ENCODE measurements around the gene DHX16. TPM values are rescaled to one million over a fixed set of nuclear protein-coding genes. Genes with fewer than 3 reads are reported as not detected.

DHX16 gene
- total and polyA plus RNA-seq, 9 of the 15 experiments (the other 6 are each of a cell fraction or from before 2014, with no cell fraction given): 14.6 to 66.1 (median 47.5) TPM

DNA sequence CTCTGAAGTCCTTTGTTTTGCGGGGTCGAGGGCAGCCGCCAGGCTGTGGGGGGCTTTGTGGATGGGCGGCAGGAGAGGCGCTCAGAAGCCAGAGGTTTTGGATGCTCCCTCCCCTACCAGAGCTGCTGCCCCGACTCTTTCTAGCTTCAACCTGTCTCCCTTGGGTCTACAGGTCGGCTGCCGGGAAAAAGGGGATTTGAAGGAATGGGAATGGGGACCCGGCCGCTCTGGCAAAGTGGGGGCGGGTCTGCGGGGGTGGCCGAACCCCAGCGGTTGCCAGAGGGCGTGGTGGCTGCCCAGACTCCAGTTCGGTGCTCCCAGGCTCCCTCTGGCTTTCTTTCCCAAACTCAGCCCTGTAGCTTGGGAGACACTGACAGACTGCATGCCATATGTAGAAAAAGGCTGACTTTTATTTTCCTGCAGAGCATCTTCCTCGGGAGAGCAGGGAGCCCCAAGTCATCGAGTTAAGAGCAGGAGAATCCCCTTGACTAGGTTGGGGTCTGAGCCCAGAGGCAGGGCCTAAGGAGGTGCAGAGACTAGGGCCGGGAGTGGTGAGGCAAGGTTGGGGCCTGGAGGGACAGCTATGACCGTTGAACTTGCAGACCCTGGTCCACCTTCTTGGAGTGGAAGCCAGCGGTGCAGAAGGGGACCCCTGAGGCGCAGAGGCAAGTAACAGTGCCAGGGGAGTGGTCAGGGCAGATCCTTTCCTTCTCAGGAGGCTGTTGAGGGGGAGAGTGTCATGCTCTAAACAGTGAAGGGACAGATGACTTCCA, 15.0 kb upstream of the DHX16 start (continued):
- 0 out of 2 replicates have a peak, but pooled peaks have one; percentile 27 for TF ChIP-seq ZBTB1 (CRISPR knock-in tag; IDR thresholded peaks at IDR 0.05; ENCODE audit: borderline replicate concordance, low read depth)
- no peak for TF ChIP-seq STAT5A (IDR thresholded peaks at IDR 0.05; ENCODE audit: borderline replicate concordance, low read length)
- TF ChIP-seq ZNF41 (CRISPR knock-in tag; conservative IDR thresholded peaks at IDR 0.05): no peak
- TF ChIP-seq, protein P1, sequence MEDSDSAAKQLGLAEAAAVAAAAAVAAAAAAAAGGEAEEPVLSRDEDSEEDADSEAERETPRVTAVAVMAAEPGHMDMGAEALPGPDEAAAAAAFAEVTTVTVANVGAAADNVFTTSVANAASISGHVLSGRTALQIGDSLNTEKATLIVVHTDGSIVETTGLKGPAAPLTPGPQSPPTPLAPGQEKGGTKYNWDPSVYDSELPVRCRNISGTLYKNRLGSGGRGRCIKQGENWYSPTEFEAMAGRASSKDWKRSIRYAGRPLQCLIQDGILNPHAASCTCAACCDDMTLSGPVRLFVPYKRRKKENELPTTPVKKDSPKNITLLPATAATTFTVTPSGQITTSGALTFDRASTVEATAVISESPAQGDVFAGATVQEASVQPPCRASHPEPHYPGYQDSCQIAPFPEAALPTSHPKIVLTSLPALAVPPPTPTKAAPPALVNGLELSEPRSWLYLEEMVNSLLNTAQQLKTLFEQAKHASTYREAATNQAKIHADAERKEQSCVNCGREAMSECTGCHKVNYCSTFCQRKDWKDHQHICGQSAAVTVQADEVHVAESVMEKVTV (CRISPR knock-in tag; IDR thresholded peaks at IDR 0.05): peak; percentile 35; the same call in 1 of the 2 replicates
- no peak for TF ChIP-seq TFAM (CRISPR knock-in tag; conservative IDR thresholded peaks at IDR 0.05)
- no peak for TF ChIP-seq HMG20B (CRISPR knock-in tag; IDR thresholded peaks at IDR 0.05)

DNA sequence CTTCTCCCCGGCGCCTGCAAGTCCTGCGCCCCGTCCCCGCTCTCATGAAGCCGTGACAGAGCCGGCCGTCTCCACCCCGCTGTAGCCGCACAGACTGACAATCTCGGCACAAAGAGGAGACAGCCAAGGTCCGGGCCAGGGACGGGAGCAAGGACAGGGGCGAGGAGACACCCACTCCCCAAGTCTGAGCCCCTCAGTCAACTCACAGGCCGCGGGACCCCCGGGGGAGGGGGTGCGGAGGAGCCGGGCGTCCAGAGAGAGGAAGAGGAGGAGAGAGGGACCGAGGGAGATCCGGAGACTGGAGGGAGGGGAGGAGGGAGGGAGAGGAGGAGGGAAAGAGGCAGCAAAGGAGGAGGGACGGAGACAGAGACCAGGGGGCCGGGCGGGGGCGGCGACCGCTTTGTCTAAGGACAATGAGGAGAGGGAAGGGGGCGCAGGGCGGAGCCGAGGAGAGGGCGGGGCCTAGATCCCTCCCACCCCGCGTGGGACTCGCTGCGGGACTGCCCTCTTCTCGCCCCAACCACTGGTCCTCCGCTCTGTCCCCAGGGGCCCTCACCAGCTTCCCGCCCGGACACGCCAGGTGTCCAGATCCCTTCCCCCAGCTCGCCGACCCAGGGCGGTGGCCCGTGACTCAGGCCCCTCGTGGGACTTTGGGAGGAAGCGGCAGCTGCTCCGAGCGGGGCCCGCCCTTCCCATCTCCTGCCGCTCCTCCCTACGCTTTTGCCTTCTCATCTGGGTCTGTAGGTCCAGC, 14.3 kb upstream of the DHX16 start:
- Histone ChIP-seq H3K4me2 (ENCODE audit: insufficient read depth, low read length) (peak overlapping the region; percentile 97), H3K4me3 (peak overlapping the region; percentile 81), H3K79me2 (ENCODE audit: control insufficient read depth, insufficient read depth, low read length) (peaks cover 80% of the 10 kb centered on the region), H3K27me3 (ENCODE audit: control insufficient read depth in 2 of 2, insufficient read depth in 2 of 2, low read length in 2 of 2) (no peaks in the 10 kb centered on the region), H3K4me1 (replicated peaks in 1 of 2; ENCODE audit: control insufficient read depth in 2 of 2, insufficient read depth in 2 of 2, low read length in 2 of 2) (peaks cover 50 to 88% of the 10 kb centered on the region in 2 experiments), H3K9me3 (replicated peaks; ENCODE audit: control insufficient read depth, insufficient read depth, low read depth, low read length) (no peaks in the 10 kb centered on the region), H4K20me1 (replicated peaks; ENCODE audit: control insufficient read depth, insufficient read depth, low read length) (no peaks in the 10 kb centered on the region), H3K9ac (ENCODE audit: insufficient read depth in 1 of 2, low read depth in 2 of 2, low read length in 2 of 2) (peak overlapping the region; percentile 75 to 95), H2AFZ (ENCODE audit: low read depth, low read length) (peak overlapping the region; percentile 81), H3K27ac (ENCODE audit: extremely low read depth, low read depth, low read length) (peak overlapping the region; percentile 88), H3K9me1 (ENCODE audit: control insufficient read depth, insufficient read depth, low read length) (no peaks in the 10 kb centered on the region), H3K36me3 (ENCODE audit: control insufficient read depth, insufficient read depth, low read length) (peaks cover 11% of the 10 kb centered on the region; the same call in 2 of the 3 replicates)
- ATAC-seq (peak; percentile 59), FAIRE-seq (peak; percentile 65), DNase-seq (ENCODE audit: extremely low read depth in 1 of 4, low spot score in 3 of 4) (peak; percentile 90 to 96 (median 92))
- no TSS peak for BruUV-seq (replicated peaks)
- intact Hi-C loops (cut with micrococcal nuclease): loop anchor here (1.0 to 10.0 kb wide), 3 partner anchors 30 to 128 kb away; partner anchors contain the start of genes MDC1 and TUBB
- in situ Hi-C loops (cut with MboI): no loop called here
- POLR2A ChIA-PET: interaction anchor here (0.6 to 23.5 kb wide), 7 partner anchors 8 to 601 kb away, joined by 4 to 524 read pairs (median 6); partner anchors contain the start of genes DHX16, MDC1 and TUBB
- WGBS (ENCODE audit: insufficient coverage, low coverage, missing lambda C conversion rate): under 1% methylated on average over 31 of the region's 52 CpGs
- CTCF ChIA-PET (ENCODE audit: low intra/inter-chr PET ratio): no interaction called here
- peak; percentile 53 for TF ChIP-seq TCF3 (CRISPR knock-in tag; IDR thresholded peaks at IDR 0.05)
- peak; percentile 66 for TF ChIP-seq CREM (IDR thresholded peaks at IDR 0.05; ENCODE audit: low read depth)
- peak; percentile 85 for TF ChIP-seq POLR2G (IDR thresholded peaks at IDR 0.05; ENCODE audit: low read depth, low read length)
- TF ChIP-seq, protein P2, sequence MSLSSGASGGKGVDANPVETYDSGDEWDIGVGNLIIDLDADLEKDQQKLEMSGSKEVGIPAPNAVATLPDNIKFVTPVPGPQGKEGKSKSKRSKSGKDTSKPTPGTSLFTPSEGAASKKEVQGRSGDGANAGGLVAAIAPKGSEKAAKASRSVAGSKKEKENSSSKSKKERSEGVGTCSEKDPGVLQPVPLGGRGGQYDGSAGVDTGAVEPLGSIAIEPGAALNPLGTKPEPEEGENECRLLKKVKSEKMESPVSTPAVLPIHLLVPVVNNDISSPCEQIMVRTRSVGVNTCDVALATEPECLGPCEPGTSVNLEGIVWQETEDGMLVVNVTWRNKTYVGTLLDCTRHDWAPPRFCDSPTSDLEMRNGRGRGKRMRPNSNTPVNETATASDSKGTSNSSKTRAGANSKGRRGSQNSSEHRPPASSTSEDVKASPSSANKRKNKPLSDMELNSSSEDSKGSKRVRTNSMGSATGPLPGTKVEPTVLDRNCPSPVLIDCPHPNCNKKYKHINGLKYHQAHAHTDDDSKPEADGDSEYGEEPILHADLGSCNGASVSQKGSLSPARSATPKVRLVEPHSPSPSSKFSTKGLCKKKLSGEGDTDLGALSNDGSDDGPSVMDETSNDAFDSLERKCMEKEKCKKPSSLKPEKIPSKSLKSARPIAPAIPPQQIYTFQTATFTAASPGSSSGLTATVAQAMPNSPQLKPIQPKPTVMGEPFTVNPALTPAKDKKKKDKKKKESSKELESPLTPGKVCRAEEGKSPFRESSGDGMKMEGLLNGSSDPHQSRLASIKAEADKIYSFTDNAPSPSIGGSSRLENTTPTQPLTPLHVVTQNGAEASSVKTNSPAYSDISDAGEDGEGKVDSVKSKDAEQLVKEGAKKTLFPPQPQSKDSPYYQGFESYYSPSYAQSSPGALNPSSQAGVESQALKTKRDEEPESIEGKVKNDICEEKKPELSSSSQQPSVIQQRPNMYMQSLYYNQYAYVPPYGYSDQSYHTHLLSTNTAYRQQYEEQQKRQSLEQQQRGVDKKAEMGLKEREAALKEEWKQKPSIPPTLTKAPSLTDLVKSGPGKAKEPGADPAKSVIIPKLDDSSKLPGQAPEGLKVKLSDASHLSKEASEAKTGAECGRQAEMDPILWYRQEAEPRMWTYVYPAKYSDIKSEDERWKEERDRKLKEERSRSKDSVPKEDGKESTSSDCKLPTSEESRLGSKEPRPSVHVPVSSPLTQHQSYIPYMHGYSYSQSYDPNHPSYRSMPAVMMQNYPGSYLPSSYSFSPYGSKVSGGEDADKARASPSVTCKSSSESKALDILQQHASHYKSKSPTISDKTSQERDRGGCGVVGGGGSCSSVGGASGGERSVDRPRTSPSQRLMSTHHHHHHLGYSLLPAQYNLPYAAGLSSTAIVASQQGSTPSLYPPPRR (CRISPR knock-in tag; IDR thresholded peaks at IDR 0.05; ENCODE audit: borderline replicate concordance): peak; percentile 37; the same call in 1 of the 2 replicates
- 0 out of 2 replicates have a peak, but pooled peaks have one; percentile 9 for TF ChIP-seq ZNF121 (CRISPR knock-in tag; conservative IDR thresholded peaks at IDR 0.05)
- peak; percentile 91 for TF ChIP-seq GATAD2A (IDR thresholded peaks at IDR 0.05)

All from K562 (cell line).